ENCODE results near the gene SORCS2. TPM values are rescaled to one million over a fixed set of nuclear protein-coding genes. Genes with fewer than 3 reads are reported as not detected.

The SORCS2 gene
- total RNA-seq, 1 donor from 2014 or later, result not detected

GRCh38 chr4:7374571-7374970 is 182.2 kb downstream of the SORCS2 start:
- H3K4me3 Mint-ChIP-seq, result no peak overlapping the region
- H3K27me3 Mint-ChIP-seq, result peaks cover 19% of the 10 kb centered on the region
- H3K27ac Mint-ChIP-seq, result no peak overlapping the region
- no peaks in the 10 kb centered on the region for H3K36me3 Mint-ChIP-seq (ENCODE audit: low read depth)
- DNase-seq (no peak), ATAC-seq (ENCODE audit: low read depth) (no peak)
- CTCF ChIA-PET, result no interaction called here
- POLR2A ChIA-PET, result no interaction called here
- TF ChIP-seq CTCF (IDR thresholded peaks at IDR 0.05), result no peak
- H3K9me3 Mint-ChIP-seq, result peaks cover 5% of the 10 kb centered on the region
- intact Hi-C loops (cut with micrococcal nuclease), result no loop called here
- no peaks in the 10 kb centered on the region for H3K4me1 Mint-ChIP-seq

- peaks cover 21% of the 10 kb centered on the region for H3K27me3 Mint-ChIP-seq
- DNase-seq, result no peak
- H3K27ac Mint-ChIP-seq, result no peak overlapping the region
- no peak for TF ChIP-seq CTCF (IDR thresholded peaks at IDR 0.05)
- no peak overlapping the region for H3K4me3 Mint-ChIP-seq
- H3K9me3 Mint-ChIP-seq, result peaks cover 5% of the 10 kb centered on the region
- ChIA-PET POLR2A (no interaction called here), CTCF (no interaction called here)
- no peaks in the 10 kb centered on the region for H3K4me1 Mint-ChIP-seq
- ATAC-seq (ENCODE audit: low read depth), result no peak
- no peaks in the 10 kb centered on the region for H3K36me3 Mint-ChIP-seq (ENCODE audit: low read depth)
- intact Hi-C loops (cut with micrococcal nuclease), result no loop called here
Observed at GRCh38 chr4:7375427-7375826, 183.1 kb downstream of the SORCS2 start.

GRCh38 chr4:7377223-7377865 is 185.0 kb downstream of the SORCS2 start:
- POLR2A ChIA-PET, result no interaction called here
- intact Hi-C loops (cut with micrococcal nuclease), result no loop called here
- ATAC-seq (ENCODE audit: low read depth), result no peak
- peaks cover 21% of the 10 kb centered on the region for H3K27me3 Mint-ChIP-seq
- no peak for DNase-seq
- no peak overlapping the region for H3K27ac Mint-ChIP-seq
- no peak overlapping the region for H3K4me3 Mint-ChIP-seq
- H3K36me3 Mint-ChIP-seq (ENCODE audit: low read depth), result no peaks in the 10 kb centered on the region
- TF ChIP-seq CTCF (IDR thresholded peaks at IDR 0.05), result no peak
- no peaks in the 10 kb centered on the region for H3K4me1 Mint-ChIP-seq
- peaks cover 5% of the 10 kb centered on the region for H3K9me3 Mint-ChIP-seq
- CTCF ChIA-PET, result no interaction called here

- no peak overlapping the region for H3K27ac Mint-ChIP-seq
- TF ChIP-seq CTCF (IDR thresholded peaks at IDR 0.05), result no peak
- ATAC-seq (ENCODE audit: low read depth), result no peak
- H3K4me1 Mint-ChIP-seq, result no peaks in the 10 kb centered on the region
- no peak overlapping the region for H3K4me3 Mint-ChIP-seq
- peaks cover 21% of the 10 kb centered on the region for H3K27me3 Mint-ChIP-seq
- no peaks in the 10 kb centered on the region for H3K36me3 Mint-ChIP-seq (ENCODE audit: low read depth)
- DNase-seq, result no peak
- intact Hi-C loops (cut with micrococcal nuclease), result no loop called here
- ChIA-PET POLR2A (no interaction called here), CTCF (no interaction called here)
- peaks cover 5% of the 10 kb centered on the region for H3K9me3 Mint-ChIP-seq
Observed at GRCh38 chr4:7379186-7379585, 186.8 kb downstream of the SORCS2 start.

GRCh38 chr4:7379719-7380118 is 187.4 kb downstream of the SORCS2 start:
- Mint-ChIP-seq H3K27ac (no peak overlapping the region), H3K9me3 (peaks cover 5% of the 10 kb centered on the region), H3K27me3 (peaks cover 21% of the 10 kb centered on the region), H3K36me3 (ENCODE audit: low read depth) (no peaks in the 10 kb centered on the region), H3K4me3 (no peak overlapping the region), H3K4me1 (no peaks in the 10 kb centered on the region)
- no peak for ATAC-seq (ENCODE audit: low read depth)
- no peak for DNase-seq
- intact Hi-C loops (cut with micrococcal nuclease), result no loop called here
- no peak for TF ChIP-seq CTCF (IDR thresholded peaks at IDR 0.05)
- POLR2A ChIA-PET, result no interaction called here
- CTCF ChIA-PET, result no interaction called here

Data from activated B cell treated with CpG ODN at 0.5 μM for 24 hours (primary cell).